ENCODE data around the gene MAN2A2. TPM values are rescaled to one million over a fixed set of nuclear protein-coding genes. Genes with fewer than 3 reads are reported as not detected.

The MAN2A2 gene
- total RNA-seq, 1 donor from 2014 or later = 94.0 TPM

DNA sequence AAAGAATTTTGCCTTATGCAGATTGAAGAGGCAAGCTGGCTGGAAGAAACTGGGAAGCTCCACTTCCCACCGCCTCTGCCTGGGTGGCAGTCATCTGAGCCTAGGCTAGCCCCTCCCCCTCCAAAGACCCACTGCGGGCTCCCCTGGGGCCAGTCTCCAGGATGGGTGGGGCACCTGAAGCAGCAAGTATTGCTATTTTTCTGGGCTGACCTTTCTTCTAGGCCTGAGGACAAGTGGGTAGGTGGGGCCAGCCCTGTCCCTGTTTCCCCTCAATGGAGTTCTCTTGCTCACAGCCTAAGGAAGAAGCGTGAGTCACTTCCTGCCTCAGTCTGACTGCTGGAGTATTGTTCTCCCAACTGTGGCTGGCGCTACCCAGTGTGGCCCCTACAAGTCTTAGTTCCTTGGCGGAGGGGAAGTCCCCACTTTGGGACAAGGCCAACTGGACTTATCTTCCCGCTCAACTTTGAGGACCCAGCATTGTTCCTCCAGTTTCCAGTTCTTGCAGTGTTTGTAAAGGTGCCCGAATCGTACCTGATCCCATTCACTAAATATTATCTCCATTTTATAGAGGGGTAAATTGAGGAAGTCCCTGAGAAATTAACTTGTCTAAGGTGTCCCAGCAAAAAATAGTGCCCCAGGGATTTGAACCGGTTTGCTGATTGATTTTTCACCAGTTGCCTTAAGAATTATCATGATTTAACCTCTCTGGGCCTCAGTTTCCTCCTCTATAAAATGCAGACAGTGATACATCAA is 33.3 kb upstream of the MAN2A2 start:
- H3K27me3 ChIP-seq = no peaks in the 10 kb centered on the region
- H3K27ac ChIP-seq = peak overlapping the region; percentile 96
- no peaks in the 10 kb centered on the region for H3K9me3 ChIP-seq
- DNase-seq (peak; percentile 90), ATAC-seq (peak; percentile 80)
- peaks cover 56% of the 10 kb centered on the region for H3K4me1 ChIP-seq
- no peaks in the 10 kb centered on the region for H3K36me3 ChIP-seq
- intact Hi-C loops (cut with DNase I) = loop anchor here (10.0 kb wide), 1 partner anchor 155 kb away; the partner anchor contains the start of gene BLM
- peak overlapping the region; percentile 85 for H3K4me3 ChIP-seq
- TF ChIP-seq, protein P1, sequence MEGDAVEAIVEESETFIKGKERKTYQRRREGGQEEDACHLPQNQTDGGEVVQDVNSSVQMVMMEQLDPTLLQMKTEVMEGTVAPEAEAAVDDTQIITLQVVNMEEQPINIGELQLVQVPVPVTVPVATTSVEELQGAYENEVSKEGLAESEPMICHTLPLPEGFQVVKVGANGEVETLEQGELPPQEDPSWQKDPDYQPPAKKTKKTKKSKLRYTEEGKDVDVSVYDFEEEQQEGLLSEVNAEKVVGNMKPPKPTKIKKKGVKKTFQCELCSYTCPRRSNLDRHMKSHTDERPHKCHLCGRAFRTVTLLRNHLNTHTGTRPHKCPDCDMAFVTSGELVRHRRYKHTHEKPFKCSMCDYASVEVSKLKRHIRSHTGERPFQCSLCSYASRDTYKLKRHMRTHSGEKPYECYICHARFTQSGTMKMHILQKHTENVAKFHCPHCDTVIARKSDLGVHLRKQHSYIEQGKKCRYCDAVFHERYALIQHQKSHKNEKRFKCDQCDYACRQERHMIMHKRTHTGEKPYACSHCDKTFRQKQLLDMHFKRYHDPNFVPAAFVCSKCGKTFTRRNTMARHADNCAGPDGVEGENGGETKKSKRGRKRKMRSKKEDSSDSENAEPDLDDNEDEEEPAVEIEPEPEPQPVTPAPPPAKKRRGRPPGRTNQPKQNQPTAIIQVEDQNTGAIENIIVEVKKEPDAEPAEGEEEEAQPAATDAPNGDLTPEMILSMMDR (IDR thresholded peaks at IDR 0.05) = no peak

DNA sequence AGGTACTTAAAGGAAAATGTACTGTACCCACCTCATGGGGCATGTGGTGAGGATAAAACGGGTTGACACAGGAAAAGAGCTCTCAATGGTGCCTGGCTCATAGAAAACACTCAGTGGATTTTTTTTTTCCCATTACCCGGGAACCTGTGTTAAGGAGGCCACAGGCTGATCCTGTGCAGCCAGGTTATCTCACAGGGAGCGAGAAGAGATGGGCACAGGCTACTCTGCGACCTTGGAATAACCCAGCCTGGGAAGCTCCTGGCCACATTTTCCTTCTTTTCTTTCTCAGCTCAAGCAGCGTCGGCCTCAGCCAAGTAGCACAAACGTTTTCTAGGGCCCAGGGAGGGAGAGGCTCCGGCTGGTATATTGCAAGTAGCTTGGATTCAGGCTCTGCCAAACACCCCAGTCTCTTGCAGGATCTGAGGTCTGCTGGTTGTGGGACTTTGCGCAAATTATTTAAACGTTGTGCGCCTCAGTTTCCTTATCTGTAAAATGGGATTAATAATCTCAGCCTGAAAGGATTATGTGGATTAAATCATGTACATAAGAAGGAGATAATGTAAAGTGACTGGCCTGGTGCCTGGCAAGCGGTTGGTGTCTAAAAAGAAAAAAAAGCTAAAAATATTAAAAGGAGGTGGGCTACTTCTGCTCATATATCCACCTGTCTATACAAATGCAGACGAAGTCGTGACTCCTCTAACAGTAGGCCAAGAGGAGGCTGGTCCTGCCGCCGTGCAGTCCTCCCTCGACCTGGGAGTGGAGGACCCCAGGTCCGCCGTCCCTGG is 32.6 kb upstream of the MAN2A2 start:
- intact Hi-C loops (cut with DNase I) = loop anchor here (10.0 kb wide), 1 partner anchor 156 kb away; the partner anchor contains the start of gene BLM
- ATAC-seq (no peak), DNase-seq (no peak)
- peak overlapping the region; percentile 85 for H3K4me3 ChIP-seq
- peak overlapping the region; percentile 96 for H3K27ac ChIP-seq
- no peaks in the 10 kb centered on the region for H3K27me3 ChIP-seq
- H3K36me3 ChIP-seq = peaks cover 1% of the 10 kb centered on the region
- H3K4me1 ChIP-seq = peaks cover 57% of the 10 kb centered on the region
- no peaks in the 10 kb centered on the region for H3K9me3 ChIP-seq
- TF ChIP-seq, protein P1 (IDR thresholded peaks at IDR 0.05) = no peak

DNA sequence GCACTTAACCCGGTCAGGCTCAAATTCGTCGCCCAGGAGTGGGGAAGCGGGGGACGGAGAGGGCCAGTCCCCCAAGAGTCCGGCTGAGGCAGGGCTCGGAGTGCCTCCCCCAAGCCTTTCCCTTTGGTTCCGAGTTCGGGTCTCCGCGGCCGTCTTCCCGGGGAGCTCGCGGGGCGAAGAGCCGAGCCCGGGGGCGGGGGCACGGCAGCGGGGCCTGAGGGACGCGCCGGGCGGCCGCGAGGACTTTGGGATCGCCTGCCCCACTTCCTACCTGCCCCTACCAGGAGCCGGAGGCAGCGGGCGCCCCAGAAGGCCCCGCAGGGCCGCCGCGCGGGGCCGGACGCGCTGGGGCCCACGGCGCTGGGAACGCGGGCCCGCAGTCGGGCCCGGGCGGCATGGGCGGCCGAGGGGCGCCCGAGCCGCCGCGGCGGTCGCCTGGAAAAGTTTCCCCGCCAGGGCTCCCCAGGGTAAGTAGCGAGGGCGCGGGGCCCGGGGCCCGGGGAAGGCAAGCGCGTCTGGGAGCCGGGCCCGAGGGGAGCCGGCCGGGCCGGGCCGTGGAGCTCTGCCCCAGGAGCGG is 31.9 kb upstream of the MAN2A2 start:
- Histone ChIP-seq H3K27me3 (no peaks in the 10 kb centered on the region), H3K4me3 (peak overlapping the region; percentile 85), H3K27ac (peak overlapping the region; percentile 96), H3K36me3 (peaks cover 8% of the 10 kb centered on the region), H3K4me1 (peaks cover 57% of the 10 kb centered on the region), H3K9me3 (no peaks in the 10 kb centered on the region)
- ATAC-seq (peak; percentile 5), DNase-seq (peak; percentile 81)
- intact Hi-C loops (cut with DNase I) = loop anchor here (10.0 kb wide), 1 partner anchor 156 kb away; the partner anchor contains the start of gene BLM
- TF ChIP-seq, protein P1 (IDR thresholded peaks at IDR 0.05) = no peak

DNA sequence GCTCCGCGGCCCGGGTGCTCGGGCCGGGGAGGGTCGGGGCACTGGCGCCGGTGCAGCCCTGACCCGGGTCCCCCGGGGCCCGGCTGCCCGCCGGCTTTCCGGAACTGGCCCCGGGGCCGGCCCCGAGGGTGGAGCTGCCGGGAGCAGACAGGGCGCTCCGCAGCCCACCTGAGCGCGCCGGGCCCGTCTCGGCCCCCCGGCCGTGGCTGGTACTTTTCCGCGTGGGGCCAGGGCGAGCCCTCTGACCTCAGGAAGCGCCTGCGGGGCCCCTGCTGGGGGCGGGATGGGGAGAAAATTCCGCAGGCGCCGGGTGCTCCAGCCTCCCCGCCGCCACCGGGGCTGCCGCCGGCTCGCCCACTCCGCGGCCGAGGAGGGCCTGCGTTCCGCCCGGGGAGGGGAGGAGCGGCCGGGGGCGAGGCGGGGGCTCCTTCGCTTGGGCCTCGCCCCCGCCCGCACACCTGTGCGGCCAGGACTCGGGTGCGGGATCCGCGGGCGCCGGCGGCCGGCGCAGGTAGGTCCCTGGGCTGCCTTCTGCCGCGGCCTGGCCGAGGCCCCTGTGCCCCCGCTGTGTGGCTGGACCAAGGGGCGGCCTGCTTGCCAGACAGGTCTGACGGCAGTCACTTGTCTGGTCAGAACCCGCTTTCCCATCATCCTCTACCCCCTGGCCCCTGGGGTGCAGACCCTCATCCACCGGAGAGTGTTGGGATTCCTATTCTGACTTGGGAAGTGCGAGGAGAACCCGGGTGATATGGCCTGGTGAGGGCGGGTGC is 31.2 kb upstream of the MAN2A2 start:
- H3K4me3 ChIP-seq = peak overlapping the region; percentile 85
- peaks cover 15% of the 10 kb centered on the region for H3K36me3 ChIP-seq
- DNase-seq (no peak), ATAC-seq (peak; percentile 12)
- H3K27me3 ChIP-seq = no peaks in the 10 kb centered on the region
- peaks cover 57% of the 10 kb centered on the region for H3K4me1 ChIP-seq
- peak overlapping the region; percentile 96 for H3K27ac ChIP-seq
- TF ChIP-seq, protein P1 (IDR thresholded peaks at IDR 0.05) = no peak
- intact Hi-C loops (cut with DNase I) = loop anchor here (10.0 kb wide), 1 partner anchor 157 kb away; the partner anchor contains the start of gene BLM
- H3K9me3 ChIP-seq = no peaks in the 10 kb centered on the region

Data from upper lobe of right lung (tissue), 1 donor.